ELR (cell line): ENCODE measurements around the gene BCR.

ENCODE experiments used
- DNase-seq: peaks from one replicate; pipeline ENCODE4 v3.0.0-alpha.2; 2015; ENCODE audit warnings: low read depth

Gene BCR

GRCh38 chr22:23151827-23152226, 28.5 kb upstream of the BCR start:
- DNase-seq: no peak

GRCh38 chr22:23152238-23153114, 27.8 kb upstream of the BCR start:
- no peak for DNase-seq

- no peak for DNase-seq
These were observed 26.3 kb upstream of the BCR start for GRCh38 chr22:23153994-23154393.

GRCh38 chr22:23154461-23154860, 25.8 kb upstream of the BCR start:
- DNase-seq: no peak

- no peak for DNase-seq
These were observed 25.2 kb upstream of the BCR start for GRCh38 chr22:23155143-23155542.

- no peak for DNase-seq
These were observed 24.5 kb upstream of the BCR start for GRCh38 chr22:23155831-23156230.

- no peak for DNase-seq
These were observed 24.0 kb upstream of the BCR start for GRCh38 chr22:23156286-23156685.

GRCh38 chr22:23157560-23158515, 22.5 kb upstream of the BCR start:
- no peak for DNase-seq

- no peak for DNase-seq
These were observed 21.6 kb upstream of the BCR start for GRCh38 chr22:23158516-23159290.

- DNase-seq: no peak
These were observed 21.0 kb upstream of the BCR start for GRCh38 chr22:23159291-23159630.

GRCh38 chr22:23161029-23161428, 19.3 kb upstream of the BCR start:
- no peak for DNase-seq

- no peak for DNase-seq
These were observed 18.7 kb upstream of the BCR start for GRCh38 chr22:23161574-23161973.

GRCh38 chr22:23163665-23164064, 16.6 kb upstream of the BCR start:
- no peak for DNase-seq

- no peak for DNase-seq
These were observed 16.2 kb upstream of the BCR start for GRCh38 chr22:23164091-23164490.

GRCh38 chr22:23166042-23166831, 14.1 kb upstream of the BCR start:
- no peak for DNase-seq

- no peak for DNase-seq
These were observed 13.3 kb upstream of the BCR start for GRCh38 chr22:23166841-23167616.

GRCh38 chr22:23168391-23169042, 11.8 kb upstream of the BCR start:
- DNase-seq: no peak

- no peak for DNase-seq
These were observed 11.3 kb upstream of the BCR start for GRCh38 chr22:23169043-23169406.

GRCh38 chr22:23175817-23176644, 4.3 kb upstream of the BCR start:
- DNase-seq: no peak
